Lung (tissue), 12 donors: ENCODE measurements around the gene CNOT11. TPM values are rescaled to one million over a fixed set of nuclear protein-coding genes. Genes with fewer than 3 reads are reported as not detected.

Experiments
- ATAC-seq: fragments of 200-7000 bp; cut with Tn5 transposase; one replicate; pipeline ENCODE4 v1.9.1; 2020; ENCODE audit warnings: moderate number of reproducible peaks; ENCODE audit not compliant: insufficient read depth, low FRiP score
- DNase-seq, 3 donors: peaks; one replicate each; pipeline ENCODE4 v3.0.0-alpha.2; 2013 to 2017
- H3K27ac ChIP-seq, 2 donors: one replicate each; pipeline ENCODE4 v1.5.1; 2013; ENCODE audit warnings: mild to moderate bottlenecking in 2 of 2, moderate library complexity in 2 of 2, control low read depth in 1 of 2, inconsistent platforms in 1 of 2, low read depth in 1 of 2, low read length in 1 of 2
- H3K27me3 ChIP-seq, 3 donors: one replicate each; pipeline ENCODE4 v1.5.1; 2013; ENCODE audit warnings: low read length in 2 of 3; ENCODE audit not compliant: control insufficient read depth in 3 of 3, insufficient read depth in 3 of 3
- H3K36me3 ChIP-seq, 4 donors: one replicate each; pipeline ENCODE4 v1.5.1; 2013; ENCODE audit warnings: low read length in 4 of 4, mild to moderate bottlenecking in 1 of 4, moderate library complexity in 1 of 4; ENCODE audit not compliant: control insufficient read depth in 4 of 4, insufficient read depth in 4 of 4
- H3K4me1 ChIP-seq, 5 donors: one replicate each; pipeline ENCODE4 v1.5.1; 2013; ENCODE audit warnings: low read length in 5 of 5, mild to moderate bottlenecking in 2 of 5, moderate library complexity in 1 of 5; ENCODE audit not compliant: control insufficient read depth in 5 of 5, insufficient read depth in 5 of 5
- H3K4me3 ChIP-seq: one replicate; pipeline ENCODE4 v1.5.1; 2013; ENCODE audit warnings: mild to moderate bottlenecking, control low read depth, moderate library complexity
- H3K9ac ChIP-seq, 2 donors: one replicate each; pipeline ENCODE4 v1.5.1; 2013; ENCODE audit warnings: low read length in 2 of 2, control low read depth in 1 of 2; ENCODE audit not compliant: insufficient read depth in 1 of 2
- H3K9me3 ChIP-seq, 4 donors: one replicate each; pipeline ENCODE4 v1.5.1; 2013; ENCODE audit warnings: low read length in 3 of 4, mild to moderate bottlenecking in 1 of 4, moderate library complexity in 1 of 4; ENCODE audit not compliant: control insufficient read depth in 4 of 4, insufficient read depth in 3 of 4
- WGBS, 2 donors: extraction: QIAGEN DNeasy Blood & Tissue Kit; methylation state at CpG; one replicate each; pipeline ENCODE4 v1.1.7; 2013; 5-methylcytosine and 5-hydroxymethylcytosine counted together
- polyA plus RNA-seq, 2 donors: library from polyadenylated mRNA; stranded (reverse); fragments of 200-250 nt; gene quantifications; one replicate each; pipeline ENCODE4 v1.2.1, GENCODE V29; 2013
- total RNA-seq, 2 donors: library from RNA; depleted of rRNA in 1 of 2; stranded (reverse); fragments of >200 nt in 1 of 2; gene quantifications; one replicate each; pipeline ENCODE4 v1.2.1, GENCODE V29; 2014 to 2021
- TF ChIP-seq, protein P1 (sequence below): IDR thresholded peaks from 2 replicates; pipeline ENCODE4 v1.5.1; 2012; ENCODE audit warnings: mild to moderate bottlenecking; ENCODE audit errors: control extremely low read depth, extremely low read depth
- donor health status: control.
- donor health status: control.
- donor health status: Bipolar disorder and iron deficiency.
- donor health status: healthy.
- donor health status: DM: yes; HTN: yes; CAD: no.

The CNOT11 gene
- total and polyA plus RNA-seq, 4 donors, result 16.4 to 32.5 (median 23.7) TPM

- Histone ChIP-seq H3K9me3 (no peaks in the 10 kb centered on the region), H3K36me3 (peaks cover 18 to 37% (median 26%) of the 10 kb centered on the region in 4 donors), H3K27me3 (no peaks in the 10 kb centered on the region), H3K4me1 (peaks cover 0 to 10% (median 0%) of the 10 kb centered on the region in 5 donors), H3K9ac (no peak overlapping the region), H3K4me3 (no peak overlapping the region), H3K27ac (no peak overlapping the region)
- WGBS, 2 donors, result 91% methylated on average over 8 of the region's 8 CpGs
- TF ChIP-seq, protein P1, sequence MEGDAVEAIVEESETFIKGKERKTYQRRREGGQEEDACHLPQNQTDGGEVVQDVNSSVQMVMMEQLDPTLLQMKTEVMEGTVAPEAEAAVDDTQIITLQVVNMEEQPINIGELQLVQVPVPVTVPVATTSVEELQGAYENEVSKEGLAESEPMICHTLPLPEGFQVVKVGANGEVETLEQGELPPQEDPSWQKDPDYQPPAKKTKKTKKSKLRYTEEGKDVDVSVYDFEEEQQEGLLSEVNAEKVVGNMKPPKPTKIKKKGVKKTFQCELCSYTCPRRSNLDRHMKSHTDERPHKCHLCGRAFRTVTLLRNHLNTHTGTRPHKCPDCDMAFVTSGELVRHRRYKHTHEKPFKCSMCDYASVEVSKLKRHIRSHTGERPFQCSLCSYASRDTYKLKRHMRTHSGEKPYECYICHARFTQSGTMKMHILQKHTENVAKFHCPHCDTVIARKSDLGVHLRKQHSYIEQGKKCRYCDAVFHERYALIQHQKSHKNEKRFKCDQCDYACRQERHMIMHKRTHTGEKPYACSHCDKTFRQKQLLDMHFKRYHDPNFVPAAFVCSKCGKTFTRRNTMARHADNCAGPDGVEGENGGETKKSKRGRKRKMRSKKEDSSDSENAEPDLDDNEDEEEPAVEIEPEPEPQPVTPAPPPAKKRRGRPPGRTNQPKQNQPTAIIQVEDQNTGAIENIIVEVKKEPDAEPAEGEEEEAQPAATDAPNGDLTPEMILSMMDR, result no peak
- no peak for ATAC-seq
- DNase-seq, result no peak
Observed at GRCh38 chr2:101270700-101271259, 18.1 kb downstream of the CNOT11 start.

- Histone ChIP-seq H3K27ac (no peak overlapping the region), H3K27me3 (no peaks in the 10 kb centered on the region), H3K36me3 (peaks cover 17 to 39% (median 24%) of the 10 kb centered on the region in 4 donors), H3K9me3 (no peaks in the 10 kb centered on the region), H3K4me1 (peaks cover 0 to 6% (median 0%) of the 10 kb centered on the region in 5 donors), H3K4me3 (no peak overlapping the region), H3K9ac (no peak overlapping the region)
- TF ChIP-seq, protein P1, result no peak
- ATAC-seq, result no peak
- 63 to 83% methylated on average over 3 of the region's 3 CpGs for WGBS, 2 donors
- peak in 2 of 3 donors; percentile 11 to 48 for DNase-seq
Observed at GRCh38 chr2:101272045-101272784, 19.5 kb downstream of the CNOT11 start.

- H3K9me3 ChIP-seq, result no peaks in the 10 kb centered on the region
- 88 to 95% methylated on average over 8 of the region's 8 CpGs for WGBS, 2 donors
- no peak overlapping the region for H3K27ac ChIP-seq
- peaks cover 17 to 32% (median 22%) of the 10 kb centered on the region in 4 donors for H3K36me3 ChIP-seq
- no peak overlapping the region for H3K4me3 ChIP-seq
- no peak overlapping the region for H3K9ac ChIP-seq
- ATAC-seq (no peak), DNase-seq (no peak)
- no peaks in the 10 kb centered on the region for H3K27me3 ChIP-seq
- H3K4me1 ChIP-seq, result peaks cover 0 to 3% (median 0%) of the 10 kb centered on the region in 5 donors
- TF ChIP-seq, protein P1, result no peak
Observed at GRCh38 chr2:101273056-101273455, 20.4 kb downstream of the CNOT11 start.
